ENCODE measurements around the gene DKKL1. TPM values are rescaled to one million over a fixed set of nuclear protein-coding genes. Genes with fewer than 3 reads are reported as not detected.

The DKKL1 gene
- total RNA-seq, 1 experiment from 2014 or later: 2.4 TPM

DNA sequence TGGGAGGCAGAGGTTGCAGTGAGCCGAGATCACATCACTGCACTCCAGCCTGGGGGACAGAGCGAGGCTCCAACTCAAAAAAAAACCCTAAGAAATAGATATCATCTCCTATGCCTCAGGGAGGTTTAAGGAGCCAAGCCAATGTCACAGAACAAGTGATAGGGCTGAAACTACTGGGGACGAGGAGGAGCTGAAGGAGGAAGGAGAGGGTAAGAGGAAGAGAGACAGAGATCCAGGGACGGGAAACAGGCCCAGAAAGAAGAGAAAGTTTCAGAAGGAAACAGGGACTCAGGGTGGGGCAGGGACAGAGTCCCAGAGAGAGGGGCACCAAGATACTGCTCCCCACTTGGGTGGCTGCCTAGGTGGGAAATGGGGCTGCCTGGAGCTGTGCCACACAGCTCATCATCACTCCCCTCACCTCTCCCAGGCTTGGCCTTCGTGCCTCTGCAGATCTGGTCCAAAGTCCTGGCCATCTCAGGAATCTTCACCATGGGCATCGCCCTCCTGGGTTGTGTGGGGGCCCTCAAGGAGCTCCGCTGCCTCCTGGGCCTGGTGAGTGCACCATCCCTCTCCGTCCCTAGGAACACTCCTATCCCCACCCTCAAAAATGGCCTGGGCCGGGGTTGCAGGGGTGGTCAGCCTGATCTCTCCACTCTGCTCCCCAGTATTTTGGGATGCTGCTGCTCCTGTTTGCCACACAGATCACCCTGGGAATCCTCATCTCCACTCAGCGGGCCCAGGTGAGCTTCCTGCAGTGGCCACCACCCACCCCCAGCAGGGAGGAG, 27.0 kb upstream of the DKKL1 start (continued):
- TF ChIP-seq E2F1 (CRISPR knock-in tag; IDR thresholded peaks at IDR 0.05): no peak
- TF ChIP-seq, protein P1, sequence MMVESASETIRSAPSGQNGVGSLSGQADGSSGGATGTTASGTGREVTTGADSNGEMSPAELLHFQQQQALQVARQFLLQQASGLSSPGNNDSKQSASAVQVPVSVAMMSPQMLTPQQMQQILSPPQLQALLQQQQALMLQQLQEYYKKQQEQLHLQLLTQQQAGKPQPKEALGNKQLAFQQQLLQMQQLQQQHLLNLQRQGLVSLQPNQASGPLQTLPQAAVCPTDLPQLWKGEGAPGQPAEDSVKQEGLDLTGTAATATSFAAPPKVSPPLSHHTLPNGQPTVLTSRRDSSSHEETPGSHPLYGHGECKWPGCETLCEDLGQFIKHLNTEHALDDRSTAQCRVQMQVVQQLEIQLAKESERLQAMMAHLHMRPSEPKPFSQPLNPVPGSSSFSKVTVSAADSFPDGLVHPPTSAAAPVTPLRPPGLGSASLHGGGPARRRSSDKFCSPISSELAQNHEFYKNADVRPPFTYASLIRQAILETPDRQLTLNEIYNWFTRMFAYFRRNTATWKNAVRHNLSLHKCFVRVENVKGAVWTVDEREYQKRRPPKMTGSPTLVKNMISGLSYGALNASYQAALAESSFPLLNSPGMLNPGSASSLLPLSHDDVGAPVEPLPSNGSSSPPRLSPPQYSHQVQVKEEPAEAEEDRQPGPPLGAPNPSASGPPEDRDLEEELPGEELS (CRISPR knock-in tag; IDR thresholded peaks at IDR 0.05): no peak
- TF ChIP-seq ZNF671 (CRISPR knock-in tag; IDR thresholded peaks at IDR 0.05): no peak
- TF ChIP-seq ZNF317 (CRISPR knock-in tag; IDR thresholded peaks at IDR 0.05; ENCODE audit: borderline replicate concordance, low read depth): no peak
- TF ChIP-seq SP1 (CRISPR knock-in tag; conservative IDR thresholded peaks at IDR 0.05): no peak

DNA sequence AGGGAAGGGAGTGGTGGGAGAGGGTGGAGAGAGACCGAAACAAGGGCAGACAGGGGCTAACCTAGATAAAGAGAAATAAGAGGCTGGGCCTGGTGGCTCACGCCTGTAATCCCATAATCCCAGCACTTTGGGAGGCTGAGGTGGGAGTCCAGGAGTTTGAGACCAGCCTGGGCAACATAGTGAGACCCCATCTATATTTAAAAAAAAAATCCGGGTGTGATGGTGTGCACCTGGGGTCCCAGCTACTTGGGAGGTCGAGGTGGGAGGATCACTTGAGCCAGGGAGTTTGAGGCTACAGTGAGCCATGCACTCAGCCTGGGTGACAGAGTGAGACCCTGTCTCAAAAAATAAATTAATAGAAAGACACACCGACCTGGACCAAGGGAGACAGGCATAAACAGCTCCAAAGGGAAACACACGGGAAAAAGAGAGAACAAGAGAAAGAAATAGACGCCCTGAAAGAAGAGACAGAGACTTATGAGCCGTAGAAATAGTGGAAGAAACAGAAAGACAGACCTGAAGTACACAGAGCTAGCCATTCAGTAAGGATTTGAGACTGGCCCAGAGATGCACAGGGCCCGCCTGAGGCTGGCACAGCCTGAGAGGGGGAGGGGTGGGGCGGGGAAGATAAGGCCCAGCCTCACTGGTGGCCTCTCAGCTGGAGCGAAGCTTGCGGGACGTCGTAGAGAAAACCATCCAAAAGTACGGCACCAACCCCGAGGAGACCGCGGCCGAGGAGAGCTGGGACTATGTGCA, 26.2 kb upstream of the DKKL1 start:
- ChIA-PET CTCF (interaction anchor here (1.0 to 3.5 kb wide), 9 partner anchors 8 to 139 kb away, joined by 3 to 14 read pairs (median 4); partner anchors contain the start of genes GFY and TEAD2), POLR2A (interaction anchor here (0.5 to 0.9 kb wide), 3 partner anchors 24 to 157 kb away, joined by 3 read pairs; no protein-coding TSS in a partner anchor)
- peak overlapping the region; percentile 83 for H3K4me3 Mint-ChIP-seq
- TF ChIP-seq E2F4 (CRISPR knock-in tag; IDR thresholded peaks at IDR 0.05; ENCODE audit: borderline replicate concordance, low read depth) (no peak), TEAD1 (CRISPR knock-in tag; IDR thresholded peaks at IDR 0.05) (no peak), ZNF423 (CRISPR knock-in tag; IDR thresholded peaks at IDR 0.05) (no peak), SMAD4 (CRISPR knock-in tag; IDR thresholded peaks at IDR 0.05) (no peak), JAZF1 (CRISPR knock-in tag; IDR thresholded peaks at IDR 0.05) (no peak)
- TF ChIP-seq, protein P2, sequence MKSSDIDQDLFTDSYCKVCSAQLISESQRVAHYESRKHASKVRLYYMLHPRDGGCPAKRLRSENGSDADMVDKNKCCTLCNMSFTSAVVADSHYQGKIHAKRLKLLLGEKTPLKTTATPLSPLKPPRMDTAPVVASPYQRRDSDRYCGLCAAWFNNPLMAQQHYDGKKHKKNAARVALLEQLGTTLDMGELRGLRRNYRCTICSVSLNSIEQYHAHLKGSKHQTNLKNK (CRISPR knock-in tag; IDR thresholded peaks at IDR 0.05): no peak
- TF ChIP-seq, protein P3, sequence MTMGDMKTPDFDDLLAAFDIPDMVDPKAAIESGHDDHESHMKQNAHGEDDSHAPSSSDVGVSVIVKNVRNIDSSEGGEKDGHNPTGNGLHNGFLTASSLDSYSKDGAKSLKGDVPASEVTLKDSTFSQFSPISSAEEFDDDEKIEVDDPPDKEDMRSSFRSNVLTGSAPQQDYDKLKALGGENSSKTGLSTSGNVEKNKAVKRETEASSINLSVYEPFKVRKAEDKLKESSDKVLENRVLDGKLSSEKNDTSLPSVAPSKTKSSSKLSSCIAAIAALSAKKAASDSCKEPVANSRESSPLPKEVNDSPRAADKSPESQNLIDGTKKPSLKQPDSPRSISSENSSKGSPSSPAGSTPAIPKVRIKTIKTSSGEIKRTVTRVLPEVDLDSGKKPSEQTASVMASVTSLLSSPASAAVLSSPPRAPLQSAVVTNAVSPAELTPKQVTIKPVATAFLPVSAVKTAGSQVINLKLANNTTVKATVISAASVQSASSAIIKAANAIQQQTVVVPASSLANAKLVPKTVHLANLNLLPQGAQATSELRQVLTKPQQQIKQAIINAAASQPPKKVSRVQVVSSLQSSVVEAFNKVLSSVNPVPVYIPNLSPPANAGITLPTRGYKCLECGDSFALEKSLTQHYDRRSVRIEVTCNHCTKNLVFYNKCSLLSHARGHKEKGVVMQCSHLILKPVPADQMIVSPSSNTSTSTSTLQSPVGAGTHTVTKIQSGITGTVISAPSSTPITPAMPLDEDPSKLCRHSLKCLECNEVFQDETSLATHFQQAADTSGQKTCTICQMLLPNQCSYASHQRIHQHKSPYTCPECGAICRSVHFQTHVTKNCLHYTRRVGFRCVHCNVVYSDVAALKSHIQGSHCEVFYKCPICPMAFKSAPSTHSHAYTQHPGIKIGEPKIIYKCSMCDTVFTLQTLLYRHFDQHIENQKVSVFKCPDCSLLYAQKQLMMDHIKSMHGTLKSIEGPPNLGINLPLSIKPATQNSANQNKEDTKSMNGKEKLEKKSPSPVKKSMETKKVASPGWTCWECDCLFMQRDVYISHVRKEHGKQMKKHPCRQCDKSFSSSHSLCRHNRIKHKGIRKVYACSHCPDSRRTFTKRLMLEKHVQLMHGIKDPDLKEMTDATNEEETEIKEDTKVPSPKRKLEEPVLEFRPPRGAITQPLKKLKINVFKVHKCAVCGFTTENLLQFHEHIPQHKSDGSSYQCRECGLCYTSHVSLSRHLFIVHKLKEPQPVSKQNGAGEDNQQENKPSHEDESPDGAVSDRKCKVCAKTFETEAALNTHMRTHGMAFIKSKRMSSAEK (CRISPR knock-in tag; IDR thresholded peaks at IDR 0.05; ENCODE audit: borderline replicate concordance): no peak
- ATAC-seq (no peak), DNase-seq (ENCODE audit: low spot score) (peak; percentile 6)
- H3K27ac Mint-ChIP-seq: no peak overlapping the region
- no peaks in the 10 kb centered on the region for H3K9me3 Mint-ChIP-seq
- H3K36me3 Mint-ChIP-seq: peaks cover 21% of the 10 kb centered on the region
- H3K27me3 Mint-ChIP-seq (ENCODE audit: low read depth): peaks cover 49% of the 10 kb centered on the region
- H3K4me1 Mint-ChIP-seq: peaks cover 29% of the 10 kb centered on the region
